ENCODE results near the gene TMEM132E.

TMEM132E gene

GRCh38 chr17:34683390-34683789, 104.0 kb downstream of the TMEM132E start:
- no peak for DNase-seq
- H3K4me3 ChIP-seq (ENCODE audit: insufficient read depth, low read depth, low read length, poor library complexity, severe bottlenecking) = no peak overlapping the region
- H3K9me3 ChIP-seq (ENCODE audit: control insufficient read depth, low read length) = no peaks in the 10 kb centered on the region
- H3K36me3 ChIP-seq (ENCODE audit: control insufficient read depth, insufficient read depth, low read length) = no peaks in the 10 kb centered on the region
- no peaks in the 10 kb centered on the region for H3K4me1 ChIP-seq (ENCODE audit: control insufficient read depth, insufficient read depth, low read length, poor library complexity, severe bottlenecking)
- H3K27ac ChIP-seq (ENCODE audit: insufficient read depth, low read length, poor library complexity, severe bottlenecking) = no peak overlapping the region
- no peaks in the 10 kb centered on the region for H3K27me3 ChIP-seq (replicated peaks; ENCODE audit: control insufficient read depth, insufficient read depth, low read length, poor library complexity, severe bottlenecking)
